HEK293 (cell line): ENCODE measurements around the gene ERICH6B.

Experiments
- CTCF ChIP-seq: fragments of 450-650 bp; formaldehyde crosslinking; IDR thresholded peaks from 2 replicates; pipeline ENCODE4 v1.5.1; 2016; ENCODE audit warnings: missing biosample characterization, missing genetic modification characterization
- GLI4 ChIP-seq: fragments of 450-650 bp; formaldehyde crosslinking; IDR thresholded peaks from 2 replicates; pipeline ENCODE4 v1.5.1; 2016; ENCODE audit warnings: missing biosample characterization, missing genetic modification characterization
- KLF10 ChIP-seq: fragments of 450-650 bp; IDR thresholded peaks from 2 replicates; pipeline ENCODE4 v1.5.1; 2018; ENCODE audit warnings: missing biosample characterization, mild to moderate bottlenecking, missing genetic modification characterization
- KLF16 ChIP-seq: fragments of 450-650 bp; formaldehyde crosslinking; IDR thresholded peaks from 2 replicates; pipeline ENCODE4 v1.5.1; 2017; ENCODE audit warnings: missing biosample characterization, missing genetic modification characterization
- REPIN1 ChIP-seq: fragments of 450-650 bp; formaldehyde crosslinking; IDR thresholded peaks from 2 replicates; pipeline ENCODE4 v1.5.1; 2017; ENCODE audit warnings: missing biosample characterization, missing genetic modification characterization, low read depth
- REST ChIP-seq: fragments of 450-650 bp; formaldehyde crosslinking; IDR thresholded peaks from 2 replicates; pipeline ENCODE4 v1.5.1; 2016; ENCODE audit warnings: missing biosample characterization, missing genetic modification characterization
- ZFP3 ChIP-seq: fragments of 450-650 bp; formaldehyde crosslinking; IDR thresholded peaks from 2 replicates; pipeline ENCODE4 v1.5.1; 2016; ENCODE audit warnings: low read depth, missing biosample characterization, missing genetic modification characterization
- ZNF138 ChIP-seq: fragments of 450-650 bp; formaldehyde crosslinking; IDR thresholded peaks from 2 replicates; pipeline ENCODE4 v1.5.1; 2016; ENCODE audit warnings: missing biosample characterization, missing genetic modification characterization, borderline replicate concordance
- ZNF239 ChIP-seq: fragments of 450-650 bp; formaldehyde crosslinking; IDR thresholded peaks from 2 replicates; pipeline ENCODE4 v1.5.1; 2016; ENCODE audit warnings: missing biosample characterization, missing genetic modification characterization
- ZSCAN30 ChIP-seq: fragments of 450-650 bp; IDR thresholded peaks from 2 replicates; pipeline ENCODE4 v1.5.1; 2018; ENCODE audit warnings: missing biosample characterization, mild to moderate bottlenecking, missing genetic modification characterization, moderate library complexity

- no peak for TF ChIP-seq GLI4
- TF ChIP-seq CTCF (tag by site-specific recombination) = no peak
- no peak for TF ChIP-seq ZNF239 (tag by site-specific recombination)
- TF ChIP-seq KLF16 (tag by site-specific recombination) = no peak
- no peak for TF ChIP-seq REST (tag by site-specific recombination)
- no peak for TF ChIP-seq ZFP3 (tag by site-specific recombination)
- TF ChIP-seq REPIN1 = no peak
- no peak for TF ChIP-seq KLF10 (tag by site-specific recombination)
- no peak for TF ChIP-seq ZNF138 (tag by site-specific recombination)
- TF ChIP-seq ZSCAN30 = no peak
Measured at GRCh38 chr13:45629940-45630339, 14.4 kb upstream of the ERICH6B start.
